Mesenchymal stem cell (in vitro differentiated cells and primary cell): ENCODE data around the gene NKTR.

Experiments
- DNase-seq: peaks from one replicate; pipeline ENCODE4 v3.0.0-alpha.2; 2013
- H2AFZ ChIP-seq: one replicate; pipeline ENCODE4 v1.6.1; 2013; ENCODE audit warnings: low read depth, mild to moderate bottlenecking, control low read depth, inconsistent platforms, low read length, moderate library complexity
- H2AK5ac ChIP-seq: 2 replicates; pipeline ENCODE4 v1.6.1; 2013; ENCODE audit warnings: low read length, moderate library complexity, mild to moderate bottlenecking, inconsistent platforms; ENCODE audit not compliant: severe bottlenecking
- H2BK120ac ChIP-seq: one replicate; pipeline ENCODE4 v1.6.1; 2013; ENCODE audit warnings: low read depth, mild to moderate bottlenecking, inconsistent platforms, low read length, moderate library complexity
- H2BK12ac ChIP-seq, 2 experiments: one replicate each; pipeline ENCODE4 v1.6.1; 2013; ENCODE audit warnings: inconsistent platforms in 2 of 2, low read length in 2 of 2, mild to moderate bottlenecking in 2 of 2, moderate library complexity in 2 of 2, control low read depth in 1 of 2
- H2BK15ac ChIP-seq: one replicate; pipeline ENCODE4 v1.6.1; 2013; ENCODE audit warnings: mild to moderate bottlenecking, low read depth, inconsistent platforms; ENCODE audit not compliant: poor library complexity, severe bottlenecking
- H2BK5ac ChIP-seq: 2 replicates; pipeline ENCODE4 v1.6.1; 2013; ENCODE audit warnings: low read depth, mild to moderate bottlenecking, low read length, control low read depth, inconsistent platforms; ENCODE audit not compliant: poor library complexity, severe bottlenecking
- H3K14ac ChIP-seq, 2 experiments: one replicate each; pipeline ENCODE4 v1.6.1; 2013; ENCODE audit warnings: inconsistent platforms in 2 of 2, low read length in 2 of 2, control low read depth in 1 of 2, mild to moderate bottlenecking in 1 of 2, moderate library complexity in 1 of 2
- H3K18ac ChIP-seq, 2 experiments: one replicate each; pipeline ENCODE4 v1.6.1; 2013; ENCODE audit warnings: inconsistent platforms in 2 of 2, low read length in 2 of 2, control low read depth in 1 of 2, low read depth in 1 of 2, mild to moderate bottlenecking in 1 of 2
- H3K23ac ChIP-seq, 2 experiments: one replicate each; pipeline ENCODE4 v1.6.1; 2013; ENCODE audit warnings: inconsistent platforms in 2 of 2, low read length in 2 of 2, mild to moderate bottlenecking in 2 of 2, moderate library complexity in 2 of 2, control low read depth in 1 of 2
- H3K27ac ChIP-seq: 2 replicates; pipeline ENCODE4 v1.5.1; 2013; ENCODE audit warnings: mild to moderate bottlenecking, moderate library complexity, low read length, control low read depth, inconsistent platforms; ENCODE audit not compliant: poor library complexity, severe bottlenecking
- H3K27me3 ChIP-seq, 2 experiments: 2 replicates each; pipeline versions ENCODE4 v1.6.1 to v1.7.0; 2013; ENCODE audit warnings: low read length in 2 of 2, mild to moderate bottlenecking in 2 of 2, moderate library complexity in 2 of 2, control low read depth in 1 of 2, inconsistent platforms in 1 of 2; ENCODE audit not compliant: control insufficient read depth in 1 of 2, insufficient read depth in 1 of 2
- H3K36me3 ChIP-seq, 2 experiments: 2 replicates each; pipeline versions ENCODE4 v1.6.1 to v1.7.0; 2013; ENCODE audit warnings: low read length in 2 of 2, control low read depth in 1 of 2, inconsistent platforms in 1 of 2, low read depth in 1 of 2, mild to moderate bottlenecking in 1 of 2; ENCODE audit not compliant: insufficient read depth in 2 of 2, control insufficient read depth in 1 of 2
- H3K4ac ChIP-seq, 2 experiments: one replicate each; pipeline ENCODE4 v1.6.1; 2013; ENCODE audit warnings: inconsistent platforms in 2 of 2, low read length in 2 of 2, mild to moderate bottlenecking in 2 of 2, moderate library complexity in 2 of 2, control low read depth in 1 of 2, low read depth in 1 of 2
- H3K4me1 ChIP-seq: 2 replicates; pipeline ENCODE4 v1.6.1; 2013; ENCODE audit warnings: low read depth, low read length, control low read depth; ENCODE audit not compliant: control insufficient read depth, insufficient read depth
- H3K4me2 ChIP-seq: 2 replicates; pipeline ENCODE4 v1.6.1; 2013; ENCODE audit warnings: low read length, mild to moderate bottlenecking, inconsistent platforms; ENCODE audit not compliant: poor library complexity, severe bottlenecking
- H3K4me3 ChIP-seq, 2 experiments: 2 replicates each; pipeline versions ENCODE4 v1.5.1 to v1.7.0; 2013; ENCODE audit warnings: low read length in 2 of 2, mild to moderate bottlenecking in 2 of 2, control low read depth in 1 of 2, low read depth in 1 of 2; ENCODE audit not compliant: insufficient read depth in 1 of 2
- H3K79me1 ChIP-seq: replicated peaks from 2 replicates; pipeline ENCODE4 v1.6.1; 2013; ENCODE audit warnings: mild to moderate bottlenecking, control low read depth, low read length, inconsistent platforms; ENCODE audit not compliant: poor library complexity, severe bottlenecking
- H3K9ac ChIP-seq: 2 replicates; pipeline ENCODE4 v1.7.0; 2013; ENCODE audit warnings: mild to moderate bottlenecking, low read length, moderate library complexity
- H3K9me3 ChIP-seq: 2 replicates; pipeline ENCODE4 v1.7.0; 2013; ENCODE audit warnings: mild to moderate bottlenecking, low read length; ENCODE audit not compliant: control insufficient read depth
- H4K8ac ChIP-seq: one replicate; pipeline ENCODE4 v1.6.1; 2013; ENCODE audit warnings: inconsistent platforms, mild to moderate bottlenecking, low read length, moderate library complexity
- H4K91ac ChIP-seq: one replicate; pipeline ENCODE4 v1.6.1; 2013; ENCODE audit warnings: mild to moderate bottlenecking, low read length, inconsistent platforms
- WGBS: methylation state at CpG from one replicate; pipeline ENCODE4 v1.1.7; 2013; ENCODE audit warnings: mixed read lengths; 5-methylcytosine and 5-hydroxymethylcytosine counted together

NKTR gene

DNA sequence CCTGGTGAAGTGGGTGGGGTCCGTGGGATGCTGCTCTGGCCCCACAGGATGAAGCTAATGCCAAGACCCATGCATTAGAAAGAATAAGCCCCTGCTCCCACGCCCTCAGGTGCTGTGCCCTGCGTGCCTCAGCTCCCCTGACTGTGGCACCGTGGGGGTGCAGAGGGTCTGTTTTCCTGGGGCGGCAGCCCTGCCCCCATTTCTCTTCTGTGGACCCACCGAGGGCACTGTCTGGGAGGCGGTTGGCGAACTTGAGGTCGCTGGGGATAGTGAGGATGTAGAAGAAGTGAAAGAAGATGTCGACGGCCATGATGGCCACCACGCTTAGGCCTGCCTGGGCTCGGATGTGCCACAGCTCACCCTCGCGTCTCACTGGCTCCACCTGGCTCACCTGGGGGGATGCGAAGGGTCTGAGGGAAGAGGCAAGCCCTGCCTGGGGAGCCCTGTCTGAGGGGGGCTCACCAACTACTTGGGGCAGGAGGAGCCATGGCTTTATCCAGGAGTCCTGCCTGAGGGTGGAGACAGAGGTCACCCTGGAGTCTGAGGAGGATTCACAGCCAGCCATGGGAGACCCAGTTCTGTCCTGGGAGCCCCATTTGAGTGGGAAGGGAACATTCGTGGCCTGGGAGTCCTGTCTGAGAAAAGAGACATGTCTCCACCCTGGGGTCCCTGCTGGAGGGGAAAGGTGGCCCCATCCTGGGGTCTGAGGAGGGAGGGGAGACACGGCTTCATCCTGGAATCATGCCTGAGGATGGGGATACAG, 97.0 kb downstream of the NKTR start:
- no peak overlapping the region for H3K4me2 ChIP-seq
- no peak overlapping the region for H3K18ac ChIP-seq
- DNase-seq, result no peak
- no peak overlapping the region for H3K4ac ChIP-seq
- no peak overlapping the region for H3K27ac ChIP-seq
- H3K9me3 ChIP-seq, result no peaks in the 10 kb centered on the region
- H3K14ac ChIP-seq, result no peak overlapping the region
- H2AFZ ChIP-seq, result no peak overlapping the region
- no peak overlapping the region for H3K9ac ChIP-seq
- no peak overlapping the region for H3K4me3 ChIP-seq
- H2BK15ac ChIP-seq, result no peak overlapping the region
- H4K8ac ChIP-seq, result no peak overlapping the region
- H2BK120ac ChIP-seq, result no peak overlapping the region
- no peak overlapping the region for H2BK12ac ChIP-seq
- H3K79me1 ChIP-seq, result no peaks in the 10 kb centered on the region
- no peaks in the 10 kb centered on the region for H3K36me3 ChIP-seq
- peaks cover 5% of the 10 kb centered on the region for H3K4me1 ChIP-seq
- no peak overlapping the region for H2BK5ac ChIP-seq
- no peak overlapping the region for H4K91ac ChIP-seq
- WGBS, result 82% methylated on average over 18 of the region's 18 CpGs
- no peak overlapping the region for H3K23ac ChIP-seq
- H2AK5ac ChIP-seq, result no peak overlapping the region
- H3K27me3 ChIP-seq, result peaks cover 28 to 67% of the 10 kb centered on the region in 2 experiments
